Stimulated activated CD4-positive, alpha-beta T cell treated with anti-CD3 and anti-CD28 coated beads, Interleukin-1b, Interleukin-23, amount 100 ng/mL, for 48 hours (primary cell): Measurements from ENCODE around the gene PPY.
"Not testable (repeated sequence)": the region's sequence is repeated elsewhere in the genome, so short reads cannot be mapped to it uniquely, and the experiment has no call there.

ENCODE experiments used
- DNase-seq: peaks from one replicate; pipeline ENCODE4 v3.0.0-alpha.2; 2020

PPY gene

GRCh38 chr17:43962479-43962878, 20.2 kb upstream of the PPY start:
- DNase-seq: no peak

- DNase-seq: no peak
These were observed 19.7 kb upstream of the PPY start for GRCh38 chr17:43961954-43962353.

- DNase-seq: not testable (repeated sequence)
These were observed 19.0 kb upstream of the PPY start for GRCh38 chr17:43961292-43961691.

- no peak for DNase-seq
These were observed 16.6 kb upstream of the PPY start for GRCh38 chr17:43958748-43959352.

GRCh38 chr17:43956222-43956621, 13.9 kb upstream of the PPY start:
- DNase-seq: no peak

- no peak for DNase-seq
These were observed 11.5 kb upstream of the PPY start, which contains the start of gene PYY for GRCh38 chr17:43953746-43954145. Gene PYY (minus strand): TSS chr17:43953940. CDS start chr17:43953483, 457 bp downstream.

- no peak for DNase-seq
These were observed 10.7 kb upstream of the PPY start for GRCh38 chr17:43952724-43953666.

GRCh38 chr17:43952351-43952723, 10.1 kb upstream of the PPY start:
- no peak for DNase-seq

- no peak for DNase-seq
These were observed 9.5 kb upstream of the PPY start for GRCh38 chr17:43951750-43952149.

- no peak for DNase-seq
These were observed 8.3 kb upstream of the PPY start for GRCh38 chr17:43950554-43950953.

- DNase-seq: no peak
These were observed 7.5 kb upstream of the PPY start for GRCh38 chr17:43949781-43950180.

GRCh38 chr17:43946781-43947180, 4.5 kb upstream of the PPY start:
- no peak for DNase-seq

GRCh38 chr17:43945074-43945829, 3.0 kb upstream of the PPY start:
- DNase-seq: no peak

GRCh38 chr17:43940630-43941029, 1.6 kb downstream of the PPY start:
- DNase-seq: no peak

- DNase-seq: no peak
These were observed 2.4 kb downstream of the PPY start for GRCh38 chr17:43939886-43940285.

GRCh38 chr17:43939452-43939851, 2.8 kb downstream of the PPY start:
- not testable (repeated sequence) for DNase-seq

GRCh38 chr17:43938838-43939182, 3.5 kb downstream of the PPY start:
- DNase-seq: no peak

- DNase-seq: no peak
These were observed 5.8 kb downstream of the PPY start for GRCh38 chr17:43936434-43936833.

GRCh38 chr17:43935926-43936261, 6.4 kb downstream of the PPY start:
- no peak for DNase-seq

- DNase-seq: no peak
These were observed 6.9 kb downstream of the PPY start for GRCh38 chr17:43935204-43935925.

- DNase-seq: no peak
These were observed 9.4 kb downstream of the PPY start for GRCh38 chr17:43932923-43933322.

GRCh38 chr17:43932357-43932756, 9.9 kb downstream of the PPY start:
- DNase-seq: no peak

- DNase-seq: no peak
These were observed 11.2 kb downstream of the PPY start for GRCh38 chr17:43931062-43931571.
